ENCODE measurements around the gene DSG3. TPM values are rescaled to one million over a fixed set of nuclear protein-coding genes. Genes with fewer than 3 reads are reported as not detected.

The DSG3 gene
- total RNA-seq, 1 experiment from 2014 or later, result 0.04 TPM

DNA sequence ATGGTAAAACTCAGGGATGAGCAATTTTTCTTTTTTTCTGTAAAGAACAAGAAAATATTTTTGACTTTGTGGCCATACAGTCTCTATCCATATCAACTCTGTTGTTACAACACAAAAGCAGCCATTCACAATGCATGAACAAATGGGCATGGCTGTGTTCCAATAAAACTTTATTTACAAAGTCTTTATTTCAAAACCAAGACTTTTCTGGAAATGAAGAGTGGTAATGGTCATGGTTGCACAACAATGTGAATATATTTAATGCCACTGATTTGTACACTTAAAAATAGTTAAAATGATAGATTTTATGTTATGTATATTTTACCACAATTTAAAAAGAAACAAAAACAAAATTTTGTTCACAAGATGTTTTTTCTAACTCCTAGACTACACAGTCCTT, 1.6 kb upstream of the DSG3 start:
- Histone ChIP-seq H3K9me3 (ENCODE audit: control insufficient read depth, low read depth, low read length) (no peaks in the 10 kb centered on the region), H2BK120ac (ENCODE audit: low read depth, low read length, poor library complexity, severe bottlenecking) (no peak overlapping the region), H4K91ac (ENCODE audit: insufficient read length, low read depth, low read length) (no peak overlapping the region), H3K4ac (ENCODE audit: low read depth, low read length) (no peak overlapping the region), H3K56ac (ENCODE audit: insufficient read length, low read depth, low read length) (no peak overlapping the region), H3K4me2 (ENCODE audit: insufficient read depth, insufficient read length, low read length) (no peak overlapping the region), H2BK20ac (ENCODE audit: low read depth, low read length, poor library complexity, severe bottlenecking) (no peak overlapping the region), H3K79me1 (ENCODE audit: insufficient read depth, low read depth, low read length, poor library complexity, severe bottlenecking) (no peaks in the 10 kb centered on the region), H3K18ac (ENCODE audit: insufficient read length, low read depth, low read length) (no peak overlapping the region), H3K23ac (ENCODE audit: insufficient read length, low read depth, low read length) (no peak overlapping the region), H4K8ac (replicated peaks; ENCODE audit: insufficient read length, low read depth, low read length) (no peak overlapping the region), H3K4me1 (ENCODE audit: insufficient read depth, low read length) (no peaks in the 10 kb centered on the region), H3K27ac (ENCODE audit: insufficient read length, low read depth, low read length) (no peak overlapping the region), H3K9ac (ENCODE audit: extremely low read depth, insufficient read length, low read length) (no peak overlapping the region), H3K14ac (ENCODE audit: insufficient read depth, low read length) (no peak overlapping the region), H4K20me1 (ENCODE audit: control insufficient read depth, insufficient read depth, insufficient read length) (no peaks in the 10 kb centered on the region), H3K79me2 (ENCODE audit: insufficient read depth, low read length) (no peaks in the 10 kb centered on the region), H2AK5ac (ENCODE audit: insufficient read length, low read length) (no peak overlapping the region), H3K23me2 (ENCODE audit: insufficient read length, low read depth, low read length, poor library complexity, severe bottlenecking) (no peaks in the 10 kb centered on the region), H4K5ac (ENCODE audit: insufficient read length, low read depth, low read length) (no peak overlapping the region), H2AFZ (ENCODE audit: low read length) (no peak overlapping the region), H3K27me3 (ENCODE audit: insufficient read depth, low read length) (no peaks in the 10 kb centered on the region), H2BK15ac (ENCODE audit: low read depth, low read length) (no peak overlapping the region), H2BK12ac (ENCODE audit: insufficient read length, low read depth, low read length) (no peak overlapping the region), H3T11ph (ENCODE audit: low read length) (no peak overlapping the region), H2BK5ac (ENCODE audit: insufficient read length, low read length) (no peak overlapping the region)
- H3K4me1 Mint-ChIP-seq, result peaks cover 0 to 4% of the 10 kb centered on the region in 2 experiments; a peak in 1 of 4 replicates
- no peak for DNase-seq
- no peak overlapping the region for H3K27ac Mint-ChIP-seq
- H3K4me3 Mint-ChIP-seq, result no peak overlapping the region
- H3K9me3 Mint-ChIP-seq, result no peaks in the 10 kb centered on the region
- H3K36me3 Mint-ChIP-seq (ENCODE audit: insufficient read depth in 1 of 3, low read depth in 3 of 3), result no peaks in the 10 kb centered on the region
- TF ChIP-seq, protein P1, sequence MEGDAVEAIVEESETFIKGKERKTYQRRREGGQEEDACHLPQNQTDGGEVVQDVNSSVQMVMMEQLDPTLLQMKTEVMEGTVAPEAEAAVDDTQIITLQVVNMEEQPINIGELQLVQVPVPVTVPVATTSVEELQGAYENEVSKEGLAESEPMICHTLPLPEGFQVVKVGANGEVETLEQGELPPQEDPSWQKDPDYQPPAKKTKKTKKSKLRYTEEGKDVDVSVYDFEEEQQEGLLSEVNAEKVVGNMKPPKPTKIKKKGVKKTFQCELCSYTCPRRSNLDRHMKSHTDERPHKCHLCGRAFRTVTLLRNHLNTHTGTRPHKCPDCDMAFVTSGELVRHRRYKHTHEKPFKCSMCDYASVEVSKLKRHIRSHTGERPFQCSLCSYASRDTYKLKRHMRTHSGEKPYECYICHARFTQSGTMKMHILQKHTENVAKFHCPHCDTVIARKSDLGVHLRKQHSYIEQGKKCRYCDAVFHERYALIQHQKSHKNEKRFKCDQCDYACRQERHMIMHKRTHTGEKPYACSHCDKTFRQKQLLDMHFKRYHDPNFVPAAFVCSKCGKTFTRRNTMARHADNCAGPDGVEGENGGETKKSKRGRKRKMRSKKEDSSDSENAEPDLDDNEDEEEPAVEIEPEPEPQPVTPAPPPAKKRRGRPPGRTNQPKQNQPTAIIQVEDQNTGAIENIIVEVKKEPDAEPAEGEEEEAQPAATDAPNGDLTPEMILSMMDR (conservative IDR thresholded peaks at IDR 0.05), result no peak
- no peaks in the 10 kb centered on the region for H3K27me3 Mint-ChIP-seq (ENCODE audit: low read depth)
